OCI-LY7 (cell line): ENCODE results near the gene HOXB8. TPM values are rescaled to one million over a fixed set of nuclear protein-coding genes. Genes with fewer than 3 reads are reported as not detected.
A peak's percentile ranks its signal among the peaks of the same experiment; 100 is the strongest.

Experiments
- BruUV-seq: library from RNA; stranded (reverse); fragments of 400-500 nt; replicated peaks from 2 replicates; lab custom pipeline; 2021; lab: Mats Ljungman, UMichigan
- CTCF ChIA-PET: fragments of 300-600 bp; sonication (Branson Sonifier 250); formaldehyde crosslinking; loops from one replicate; lab custom pipeline; 2022; ENCODE audit warnings: antibody characterized with exemption; ENCODE audit not compliant: unreplicated experiment; lab: Charles Lee
- POLR2A ChIA-PET: fragments of 300-600 bp; sonication (Branson Sonifier 250); formaldehyde crosslinking; loops from one replicate; lab custom pipeline; 2022; ENCODE audit warnings: antibody characterized with exemption; lab: Charles Lee
- DNase-seq: peaks from one replicate; pipeline ENCODE4 v3.0.0-alpha.2; 2015; ENCODE audit warnings: low spot score
- H2AFZ ChIP-seq: fragments of 200-600 bp; sonication (generic), shearing (Covaris generic); 2 replicates; pipeline ENCODE4 v1.6.1; 2014; ENCODE audit warnings: mild to moderate bottlenecking, antibody characterized with exemption, low read length, moderate library complexity
- H3K27ac ChIP-seq: fragments of 200-600 bp; sonication (generic); 2 replicates; pipeline ENCODE4 v1.5.1; 2014; ENCODE audit warnings: mixed run types, low read depth, mild to moderate bottlenecking, moderate library complexity, low read length, inconsistent platforms; ENCODE audit not compliant: poor library complexity, severe bottlenecking
- H3K36me3 ChIP-seq: fragments of 200-600 bp; sonication (generic); 2 replicates; pipeline ENCODE4 v1.6.1; 2014; ENCODE audit warnings: mild to moderate bottlenecking, antibody characterized with exemption, low read length, moderate library complexity, mixed read lengths; ENCODE audit not compliant: insufficient read depth
- H3K4me1 ChIP-seq: fragments of 200-600 bp; sonication (generic); 2 replicates; pipeline ENCODE4 v1.5.1; 2014; ENCODE audit warnings: mild to moderate bottlenecking, low read length; ENCODE audit not compliant: insufficient read depth, poor library complexity, severe bottlenecking
- H3K4me2 ChIP-seq: fragments of 200-600 bp; sonication (generic); 2 replicates; pipeline ENCODE4 v1.6.1; 2014; ENCODE audit warnings: mild to moderate bottlenecking, low read length
- H3K4me3 ChIP-seq: fragments of 200-600 bp; sonication (generic); 2 replicates; pipeline ENCODE4 v1.5.1; 2014; ENCODE audit warnings: mild to moderate bottlenecking, low read depth, low read length; ENCODE audit not compliant: poor library complexity, severe bottlenecking
- H3K79me2 ChIP-seq: fragments of 200-600 bp; sonication (generic); 2 replicates; pipeline ENCODE4 v1.6.1; 2016; ENCODE audit warnings: low read depth, mild to moderate bottlenecking, low read length, moderate library complexity, mixed read lengths; ENCODE audit not compliant: insufficient read depth
- H3K9me2 ChIP-seq: fragments of 200-600 bp; sonication (generic); 2 replicates; pipeline ENCODE4 v1.6.1; 2016; ENCODE audit warnings: mild to moderate bottlenecking, low read length, mixed read lengths; ENCODE audit not compliant: insufficient read depth
- H3K9me3 ChIP-seq: fragments of 200-600 bp; sonication (generic); 2 replicates; pipeline ENCODE4 v1.6.1; 2014; ENCODE audit warnings: mild to moderate bottlenecking, mixed run types, low read length, mixed read lengths
- H4K20me1 ChIP-seq: fragments of 200-600 bp; sonication (generic); 2 replicates; pipeline ENCODE4 v1.6.1; 2014; ENCODE audit warnings: mild to moderate bottlenecking, antibody characterized with exemption, low read length, moderate library complexity, mixed read lengths; ENCODE audit not compliant: insufficient read depth
- CTCF ChIP-seq: fragments of 200-600 bp; sonication (generic); conservative IDR thresholded peaks from 2 replicates; pipeline ENCODE4 v1.5.1; 2014; ENCODE audit warnings: mild to moderate bottlenecking, antibody characterized with exemption, low read length, moderate library complexity, mixed read lengths
- EZH2phosphoT487 ChIP-seq: fragments of 200-600 bp; sonication (generic); IDR thresholded peaks from 2 replicates; pipeline ENCODE4 v1.6.1; 2018; ENCODE audit warnings: low read depth, borderline replicate concordance, mild to moderate bottlenecking, mixed run types, antibody characterized with exemption, low read length, moderate library complexity, mixed read lengths
- intact Hi-C: fragments of 100-400 bp; cut with micrococcal nuclease; formaldehyde crosslinking; loops from one replicate; pipeline ENCODE4 v1.10.0; 2022; ENCODE audit not compliant: unreplicated experiment
- total RNA-seq, 2 experiments: library from RNA; depleted of rRNA in 1 of 2; stranded (reverse); fragments of >200 nt in 1 of 2; shearing (Covaris generic) in 1 of 2; gene quantifications; 2 replicates each; pipeline ENCODE4 v1.2.3, GENCODE V29; 2014 to 2022

HOXB8 gene
- total RNA-seq, 2 experiments from 2014 or later: not detected

DNA sequence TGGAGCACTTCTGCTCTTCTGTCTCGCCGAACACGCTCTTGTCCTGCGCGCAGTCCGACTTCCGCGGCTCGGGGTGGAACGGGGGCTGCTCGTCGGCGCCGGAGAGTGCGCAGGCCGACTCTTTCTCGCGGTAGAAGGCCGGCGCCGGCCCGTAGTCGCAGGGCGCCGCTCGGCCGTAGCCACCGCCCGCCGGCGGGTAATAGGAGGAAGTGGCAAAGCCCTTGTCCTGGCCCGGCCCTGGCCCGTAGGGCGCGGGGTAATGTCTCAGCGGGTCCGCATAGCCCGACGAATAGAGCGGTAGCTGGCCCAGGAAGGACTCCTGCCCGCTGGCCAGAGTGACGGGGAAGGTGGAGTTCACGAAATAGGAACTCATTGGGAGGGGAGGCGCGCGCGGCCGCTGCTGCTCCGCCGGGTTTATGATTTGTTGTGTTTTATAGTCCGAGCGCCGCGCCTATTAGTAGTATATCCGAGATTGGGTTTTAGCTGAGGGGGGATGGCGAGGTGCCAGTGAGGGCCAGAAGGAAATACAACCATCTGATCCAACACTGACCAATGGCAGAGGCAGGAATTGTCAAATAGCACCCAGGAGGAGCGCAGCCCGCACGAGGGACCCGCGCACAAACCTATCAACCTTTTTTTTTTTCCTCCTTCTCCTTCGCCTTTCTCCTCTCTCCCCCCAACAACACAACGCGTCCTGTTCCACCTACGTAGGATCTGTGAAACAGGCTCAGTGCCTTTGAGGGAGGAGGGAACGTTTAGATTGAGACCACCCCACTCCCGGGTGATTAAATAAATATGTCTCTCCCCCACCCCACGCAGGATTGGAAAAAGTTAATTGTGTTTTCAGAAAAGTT lies 17.1 kb downstream of the HOXB8 start:
- CTCF ChIA-PET: no interaction called here
- H3K79me2 ChIP-seq: no peaks in the 10 kb centered on the region
- BruUV-seq: no TSS peak

DNA sequence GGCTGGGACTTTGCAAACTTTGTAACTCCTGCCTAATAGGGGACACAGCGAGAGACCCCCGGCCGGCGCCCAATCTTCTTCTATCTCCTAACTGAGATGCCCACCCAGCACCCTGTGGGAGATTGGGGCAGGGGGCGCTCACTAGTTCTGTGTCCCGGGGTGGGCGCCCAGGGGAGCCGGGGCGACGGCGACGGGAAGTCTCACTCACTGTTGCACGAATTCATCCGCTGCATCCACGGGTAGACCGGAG lies 17.6 kb downstream of the HOXB8 start:
- Histone ChIP-seq H3K4me1 (peaks cover 6% of the 10 kb centered on the region), H4K20me1 (no peaks in the 10 kb centered on the region), H3K79me2 (no peaks in the 10 kb centered on the region), H3K4me2 (peak overlapping the region; percentile 60), H3K36me3 (no peaks in the 10 kb centered on the region), H3K9me2 (no peaks in the 10 kb centered on the region), H3K4me3 (peak overlapping the region; percentile 57), H3K9me3 (no peaks in the 10 kb centered on the region), H3K27ac (no peak overlapping the region), H2AFZ (peak overlapping the region; percentile 40)
- intact Hi-C loops: loop anchor here (10.0 kb wide), 1 partner anchor 333 kb away; no protein-coding TSS in a partner anchor
- ChIA-PET POLR2A (no interaction called here), CTCF (no interaction called here)
- no peak for DNase-seq
- TF ChIP-seq EZH2phosphoT487: no peak
- no TSS peak for BruUV-seq

More for the DNA sequence above, 17.1 kb downstream of the HOXB8 start:
- H3K4me1 ChIP-seq: peaks cover 6% of the 10 kb centered on the region
- TF ChIP-seq EZH2phosphoT487 (peak; percentile 99), CTCF (no peak)
- H3K36me3 ChIP-seq: no peaks in the 10 kb centered on the region
- intact Hi-C loops: loop anchor here (10.0 kb wide), 1 partner anchor 333 kb away; no protein-coding TSS in a partner anchor
- H2AFZ ChIP-seq: peak overlapping the region; percentile 40
- peak overlapping the region; percentile 57 for H3K4me3 ChIP-seq
- no peaks in the 10 kb centered on the region for H3K9me3 ChIP-seq
- no peaks in the 10 kb centered on the region for H4K20me1 ChIP-seq
- no peaks in the 10 kb centered on the region for H3K9me2 ChIP-seq
- POLR2A ChIA-PET: no interaction called here
- peak overlapping the region; percentile 60 for H3K4me2 ChIP-seq
- DNase-seq: peak; percentile 55
- H3K27ac ChIP-seq: no peak overlapping the region

DNA sequence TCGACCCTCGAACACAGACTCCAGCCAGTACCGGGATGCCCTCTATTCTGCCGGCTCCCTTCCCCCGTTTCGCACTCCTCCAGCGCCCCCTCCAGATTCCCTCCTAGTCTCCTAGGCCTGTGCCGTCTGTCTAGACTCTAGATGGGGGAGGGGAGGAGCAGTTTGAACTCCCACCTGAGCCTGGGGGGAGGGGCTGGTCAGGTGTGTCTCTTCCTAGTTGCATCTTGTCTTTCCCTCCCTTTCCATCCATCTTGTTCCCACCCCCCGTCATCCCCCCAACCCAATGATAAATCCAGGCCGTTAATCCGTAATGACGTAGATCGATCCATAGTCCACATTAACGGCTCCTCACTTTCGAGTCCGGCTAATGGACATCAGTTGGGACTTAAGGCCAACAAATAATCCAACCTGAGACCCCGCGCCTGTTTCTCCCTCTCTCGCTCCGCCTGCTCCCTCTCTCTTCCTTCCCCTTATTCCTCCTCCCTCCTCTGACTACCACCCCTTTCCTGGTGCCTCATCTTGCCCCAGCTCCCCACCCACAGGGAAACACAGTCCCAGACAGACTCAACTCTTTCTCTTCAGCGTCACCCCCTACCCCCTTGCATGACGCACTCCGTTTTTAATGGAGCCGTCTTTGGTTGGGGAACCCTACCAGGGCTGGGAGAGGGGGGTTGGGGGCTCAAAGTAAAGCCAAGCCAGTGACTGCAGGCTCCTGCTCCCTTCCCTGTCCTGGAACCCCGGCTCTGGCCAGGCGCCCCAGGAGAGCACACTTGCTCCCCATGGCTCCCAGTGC lies 18.2 kb downstream of the HOXB8 start:
- Histone ChIP-seq H3K79me2 (no peaks in the 10 kb centered on the region), H2AFZ (peak overlapping the region; percentile 40), H3K36me3 (no peaks in the 10 kb centered on the region), H3K9me2 (no peaks in the 10 kb centered on the region), H3K9me3 (no peaks in the 10 kb centered on the region), H4K20me1 (no peaks in the 10 kb centered on the region), H3K27ac (no peak overlapping the region), H3K4me2 (peak overlapping the region; percentile 60), H3K4me1 (peaks cover 6% of the 10 kb centered on the region), H3K4me3 (peak overlapping the region; percentile 57)
- POLR2A ChIA-PET: no interaction called here
- intact Hi-C loops: loop anchor here (10.0 kb wide), 1 partner anchor 332 kb away; no protein-coding TSS in a partner anchor
- TF ChIP-seq CTCF (no peak), EZH2phosphoT487 (no peak)
- CTCF ChIA-PET: no interaction called here
- no TSS peak for BruUV-seq
- DNase-seq: no peak
